ENCODE data around the gene S100PBP.

The S100PBP gene

DNA sequence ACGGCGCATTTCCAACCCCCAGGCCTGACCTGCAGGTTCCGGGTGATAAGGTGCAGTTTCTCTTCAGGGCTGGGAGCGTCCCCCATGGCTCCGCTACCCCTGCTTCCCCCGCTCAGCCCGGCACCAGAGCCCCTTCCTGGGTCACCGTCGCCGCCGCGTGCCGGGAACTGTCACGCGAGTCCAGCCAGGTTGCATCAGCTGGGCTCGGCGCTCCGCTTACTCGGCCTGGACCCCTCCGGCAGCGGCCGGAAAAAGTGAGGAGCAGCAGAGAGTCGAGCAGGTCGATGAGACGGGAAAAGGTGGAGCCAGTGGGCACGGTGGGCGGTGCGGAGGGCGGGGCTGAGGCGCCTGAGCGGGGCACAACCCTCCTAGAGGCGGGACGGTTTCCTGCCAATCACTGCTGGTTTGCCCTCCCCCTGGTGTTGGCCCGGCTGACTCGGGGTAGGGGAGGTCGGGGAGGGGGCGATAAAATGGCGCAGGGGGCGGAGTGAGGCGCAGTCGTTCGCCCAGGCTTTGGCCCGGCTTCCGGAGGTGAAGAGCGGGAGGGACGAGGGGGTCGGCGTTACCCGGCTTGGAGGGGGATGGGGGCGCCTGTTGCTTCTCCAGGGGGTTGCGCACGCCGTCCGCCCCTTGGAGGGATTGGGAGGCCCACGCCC lies at the start of gene S100PBP, which contains the start of gene YARS1:
S100PBP (plus strand) TSS at position 495 of the 656 bp plus-strand sequence. CDS start 8,447 bp downstream, outside the sequence.
YARS1 (minus strand) TSS at position 200 of the 656 bp plus-strand sequence; CDS start at position 86, 114 bp downstream.
- DNase-seq (ENCODE audit: low read depth in 3 of 3, low spot score in 1 of 3): peak; percentile 98 to 100 (median 99)

DNA sequence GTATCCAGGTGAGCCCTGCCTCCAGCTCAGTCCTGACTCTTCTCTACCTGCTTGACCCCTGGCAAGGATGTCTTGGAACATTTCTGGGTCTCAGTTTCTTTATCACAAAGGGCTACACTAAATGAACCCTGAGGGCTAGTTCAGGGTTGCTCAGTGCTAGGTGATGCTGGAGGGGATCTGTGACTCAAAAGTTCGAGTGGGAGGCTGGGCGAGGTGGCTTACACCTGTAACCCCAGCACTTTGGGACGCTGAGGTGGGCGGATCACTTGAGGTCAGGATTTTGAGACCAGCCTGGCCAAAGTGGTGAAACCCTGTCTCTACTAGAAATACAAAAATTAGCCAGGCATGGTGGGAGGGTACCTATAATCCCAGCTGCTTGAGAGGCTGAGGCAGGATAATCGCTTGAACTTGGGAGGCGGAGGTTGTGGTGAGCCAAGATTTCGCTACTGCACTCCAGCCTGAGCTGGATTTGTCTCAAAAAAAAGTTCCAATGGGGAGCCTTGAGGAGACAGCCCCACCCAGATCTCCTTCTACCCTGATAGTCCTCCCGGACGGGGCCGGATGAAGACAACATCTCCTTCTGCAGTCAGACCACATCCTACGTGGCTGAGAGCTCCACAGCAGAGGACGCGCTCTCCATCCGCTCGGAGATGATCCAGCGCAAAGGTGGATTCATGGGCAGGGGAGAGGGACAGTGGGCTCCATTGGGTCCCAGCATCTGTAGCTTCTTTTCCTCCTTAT lies 49.2 kb upstream of the S100PBP start:
- DNase-seq (ENCODE audit: low read depth in 3 of 3, low spot score in 1 of 3): no peak

DNA sequence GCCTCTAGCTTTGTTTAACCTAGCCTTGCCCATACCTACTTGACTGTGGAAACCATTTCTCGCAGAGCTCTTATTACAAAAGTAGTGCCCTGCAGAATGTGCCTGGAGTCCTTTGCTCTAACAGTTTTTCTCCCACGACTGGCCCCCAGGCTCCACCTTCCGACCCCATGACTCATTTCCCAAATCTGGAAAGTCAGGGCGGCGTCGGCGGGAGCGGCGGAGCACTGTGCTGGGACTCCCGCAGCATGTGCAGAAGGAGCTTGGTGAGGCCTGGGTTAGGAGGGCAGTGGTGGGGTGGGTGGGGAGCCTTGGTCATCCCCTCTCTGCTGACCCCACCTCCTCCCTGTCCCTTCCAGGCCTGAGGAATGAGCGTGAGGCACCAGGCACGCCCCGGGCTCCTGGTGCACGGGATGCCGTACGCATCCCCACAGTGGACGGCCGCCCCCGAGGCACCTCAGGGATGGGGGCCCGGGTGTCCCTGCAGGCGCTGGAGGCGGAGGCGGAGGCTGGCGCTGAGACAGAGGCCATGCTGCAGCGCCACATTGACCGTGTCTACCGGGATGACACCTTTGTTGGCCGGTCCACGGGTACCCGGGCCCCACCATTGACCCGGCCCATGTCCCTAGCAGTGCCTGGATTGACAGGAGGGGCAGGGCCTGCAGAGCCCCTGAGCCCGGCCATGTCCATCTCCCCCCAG lies 47.8 kb upstream of the S100PBP start:
- no peak for DNase-seq (ENCODE audit: low read depth in 3 of 3, low spot score in 1 of 3)

DNA sequence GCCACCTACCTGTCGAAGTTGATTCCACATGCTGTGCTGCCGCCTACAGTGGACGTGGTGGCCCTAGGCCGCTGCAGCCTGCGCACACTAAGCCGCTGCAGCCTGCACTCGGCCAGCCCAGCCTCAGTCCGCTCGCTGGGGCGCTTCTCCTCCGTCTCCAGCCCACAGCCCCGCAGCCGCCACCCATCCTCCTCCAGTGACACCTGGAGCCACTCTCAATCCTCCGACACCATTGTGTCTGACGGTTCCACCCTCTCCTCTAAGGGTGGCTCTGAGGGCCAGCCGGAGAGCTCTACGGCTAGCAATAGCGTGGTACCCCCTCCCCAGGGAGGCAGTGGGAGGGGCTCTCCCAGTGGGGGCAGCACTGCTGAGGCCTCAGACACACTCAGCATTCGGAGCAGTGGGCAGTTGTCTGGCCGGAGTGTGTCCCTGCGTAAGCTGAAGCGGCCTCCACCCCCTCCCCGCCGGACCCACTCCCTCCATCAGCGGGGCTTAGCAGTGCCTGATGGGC lies 47.2 kb upstream of the S100PBP start:
- DNase-seq (ENCODE audit: low read depth in 3 of 3, low spot score in 1 of 3): no peak

DNA sequence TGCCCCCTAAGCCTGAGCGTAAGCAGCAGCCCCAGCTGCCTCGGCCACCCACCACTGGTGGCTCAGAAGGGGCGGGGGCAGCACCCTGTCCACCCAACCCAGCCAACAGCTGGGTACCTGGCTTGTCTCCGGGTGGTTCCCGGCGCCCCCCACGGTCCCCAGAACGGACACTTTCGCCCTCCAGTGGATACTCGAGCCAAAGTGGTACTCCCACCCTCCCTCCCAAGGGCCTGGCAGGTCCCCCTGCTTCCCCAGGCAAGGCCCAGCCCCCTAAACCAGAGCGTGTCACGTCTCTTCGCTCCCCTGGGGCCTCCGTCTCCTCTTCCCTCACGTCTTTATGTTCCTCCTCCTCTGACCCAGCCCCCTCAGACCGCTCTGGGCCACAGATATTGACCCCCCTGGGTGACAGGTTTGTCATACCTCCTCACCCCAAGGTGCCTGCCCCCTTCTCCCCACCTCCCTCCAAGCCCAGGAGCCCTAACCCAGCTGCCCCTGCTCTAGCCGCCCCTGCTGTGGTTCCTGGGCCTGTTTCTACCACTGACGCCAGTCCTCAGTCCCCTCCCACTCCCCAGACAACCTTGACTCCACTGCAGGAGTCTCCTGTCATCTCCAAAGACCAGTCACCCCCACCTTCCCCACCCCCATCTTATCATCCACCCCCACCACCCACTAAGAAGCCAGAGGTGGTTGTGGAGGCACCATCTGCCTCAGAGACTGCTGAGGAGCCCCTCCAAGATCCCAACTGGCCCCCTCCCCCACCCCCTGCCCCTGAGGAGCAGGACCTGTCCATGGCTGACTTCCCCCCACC lies 46.5 kb upstream of the S100PBP start:
- no peak for DNase-seq (ENCODE audit: low read depth in 3 of 3, low spot score in 1 of 3)

DNA sequence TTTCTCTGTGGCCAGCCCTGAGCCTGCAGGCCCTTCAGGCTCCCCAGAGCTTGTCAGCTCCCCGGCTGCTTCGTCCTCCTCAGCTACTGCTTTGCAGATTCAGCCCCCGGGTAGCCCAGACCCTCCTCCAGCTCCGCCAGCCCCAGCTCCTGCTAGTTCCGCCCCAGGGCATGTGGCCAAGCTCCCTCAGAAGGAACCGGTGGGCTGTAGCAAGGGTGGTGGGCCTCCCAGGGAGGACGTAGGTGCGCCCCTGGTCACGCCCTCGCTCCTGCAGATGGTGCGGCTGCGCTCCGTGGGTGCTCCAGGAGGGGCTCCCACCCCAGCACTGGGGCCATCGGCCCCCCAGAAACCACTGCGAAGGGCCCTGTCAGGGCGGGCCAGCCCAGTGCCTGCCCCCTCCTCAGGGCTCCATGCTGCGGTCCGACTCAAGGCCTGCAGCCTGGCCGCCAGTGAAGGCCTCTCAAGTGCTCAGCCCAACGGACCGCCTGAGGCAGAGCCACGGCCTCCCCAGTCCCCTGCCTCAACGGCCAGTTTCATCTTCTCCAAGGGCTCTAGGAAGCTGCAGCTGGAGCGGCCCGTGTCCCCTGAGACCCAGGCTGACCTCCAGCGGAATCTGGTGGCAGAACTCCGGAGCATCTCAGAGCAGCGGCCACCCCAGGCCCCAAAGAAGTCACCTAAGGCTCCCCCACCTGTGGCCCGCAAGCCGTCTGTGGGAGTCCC lies 45.7 kb upstream of the S100PBP start:
- no peak for DNase-seq (ENCODE audit: low read depth in 3 of 3, low spot score in 1 of 3)

DNA sequence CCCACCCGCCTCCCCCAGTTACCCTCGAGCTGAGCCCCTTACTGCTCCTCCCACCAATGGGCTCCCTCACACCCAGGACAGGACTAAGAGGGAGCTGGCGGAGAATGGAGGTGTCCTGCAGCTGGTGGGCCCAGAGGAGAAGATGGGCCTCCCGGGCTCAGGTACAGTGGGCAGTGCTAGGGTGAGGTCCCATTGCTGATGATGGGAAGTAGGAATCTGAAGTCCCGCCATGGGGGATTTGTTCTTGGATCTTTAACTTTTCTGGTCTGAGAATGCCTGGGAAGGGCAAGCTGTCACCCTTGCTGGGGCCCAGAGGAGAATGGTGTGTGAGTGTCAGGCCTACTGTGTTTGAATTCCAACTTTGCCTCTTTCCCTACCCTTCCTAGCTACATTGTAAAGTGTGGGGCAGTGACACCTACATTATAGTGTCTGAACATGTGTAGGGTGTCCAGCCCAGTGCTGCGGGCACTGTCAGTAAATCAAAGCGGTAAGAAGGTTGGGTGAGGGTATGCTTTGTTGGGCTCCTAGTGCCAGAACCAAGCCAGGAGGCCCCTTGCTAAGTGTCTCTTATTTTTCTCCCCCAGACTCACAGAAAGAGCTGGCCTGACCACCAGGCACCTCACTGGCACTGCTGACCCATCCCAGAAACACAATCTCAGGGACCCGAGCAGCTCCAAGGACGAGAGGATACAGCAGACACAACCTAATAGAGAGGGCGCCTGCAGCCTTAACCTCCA lies 45.0 kb upstream of the S100PBP start:
- no peak for DNase-seq (ENCODE audit: low read depth in 3 of 3, low spot score in 1 of 3)

DNA sequence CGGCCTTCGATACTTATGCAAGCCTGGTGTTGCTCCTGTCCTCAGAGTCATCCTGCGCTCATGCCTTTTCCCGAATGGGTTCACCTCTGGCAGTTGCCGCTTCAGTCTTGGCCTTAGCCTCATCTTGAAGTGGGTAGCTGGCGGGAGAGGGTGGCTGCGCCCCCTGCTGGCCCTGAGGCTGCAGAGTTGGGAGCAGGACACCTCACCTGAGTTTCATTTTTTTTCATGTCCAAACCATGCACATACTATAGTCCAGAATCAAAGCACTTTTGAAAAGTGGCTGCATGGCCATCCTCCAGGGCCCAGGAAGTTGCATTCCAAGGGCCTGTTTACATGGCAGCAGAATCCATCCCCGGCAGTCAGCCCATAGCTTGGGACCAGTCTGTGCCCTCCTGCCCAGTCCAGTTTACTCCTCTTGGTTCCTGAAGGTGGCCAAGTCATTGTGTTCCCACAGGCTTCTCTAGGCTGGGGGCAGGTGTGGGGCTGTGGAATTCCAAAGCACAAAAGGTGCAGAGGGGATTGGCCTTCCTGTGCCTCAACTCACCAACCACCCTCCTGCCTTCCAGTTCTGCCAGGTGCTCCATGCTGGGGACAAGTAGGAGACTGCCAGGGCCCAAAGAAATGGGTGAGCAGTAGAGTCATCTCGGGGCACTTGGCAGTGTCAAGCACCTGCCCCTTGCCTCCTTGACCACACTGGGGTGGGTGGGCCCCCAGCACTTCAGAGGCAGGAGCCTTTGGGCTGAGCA lies 44.3 kb upstream of the S100PBP start:
- DNase-seq (ENCODE audit: low read depth in 3 of 3, low spot score in 1 of 3): peak in 2 of 3 donors; percentile 44 to 66

DNA sequence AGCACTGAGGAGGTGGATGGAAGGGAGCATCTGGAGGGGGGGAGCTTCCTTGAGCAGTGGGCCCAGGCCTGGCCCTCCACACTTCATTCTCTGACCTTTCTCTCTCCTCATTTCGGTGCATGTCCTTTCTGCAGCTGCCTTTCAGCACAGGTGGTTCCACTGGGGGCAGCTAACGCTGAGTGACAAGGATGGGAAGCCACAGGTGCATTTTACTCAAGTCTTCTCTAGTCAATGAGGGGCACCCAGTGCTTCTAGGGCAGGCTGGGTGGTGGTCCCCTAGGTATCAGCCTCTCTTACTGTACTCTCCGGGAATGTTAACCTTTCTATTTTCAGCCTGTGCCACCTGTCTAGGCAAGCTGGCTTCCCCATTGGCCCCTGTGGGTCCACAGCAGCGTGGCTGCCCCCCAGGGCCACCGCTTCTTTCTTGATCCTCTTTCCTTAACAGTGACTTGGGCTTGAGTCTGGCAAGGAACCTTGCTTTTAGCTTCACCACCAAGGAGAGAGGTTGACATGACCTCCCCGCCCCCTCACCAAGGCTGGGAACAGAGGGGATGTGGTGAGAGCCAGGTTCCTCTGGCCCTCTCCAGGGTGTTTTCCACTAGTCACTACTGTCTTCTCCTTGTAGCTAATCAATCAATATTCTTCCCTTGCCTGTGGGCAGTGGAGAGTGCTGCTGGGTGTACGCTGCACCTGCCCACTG lies 43.5 kb upstream of the S100PBP start:
- DNase-seq (ENCODE audit: low read depth in 3 of 3, low spot score in 1 of 3): no peak

DNA sequence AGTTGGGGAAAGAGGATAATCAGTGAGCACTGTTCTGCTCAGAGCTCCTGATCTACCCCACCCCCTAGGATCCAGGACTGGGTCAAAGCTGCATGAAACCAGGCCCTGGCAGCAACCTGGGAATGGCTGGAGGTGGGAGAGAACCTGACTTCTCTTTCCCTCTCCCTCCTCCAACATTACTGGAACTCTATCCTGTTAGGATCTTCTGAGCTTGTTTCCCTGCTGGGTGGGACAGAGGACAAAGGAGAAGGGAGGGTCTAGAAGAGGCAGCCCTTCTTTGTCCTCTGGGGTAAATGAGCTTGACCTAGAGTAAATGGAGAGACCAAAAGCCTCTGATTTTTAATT lies 43.0 kb upstream of the S100PBP start:
- DNase-seq (ENCODE audit: low read depth in 3 of 3, low spot score in 1 of 3): no peak

DNA sequence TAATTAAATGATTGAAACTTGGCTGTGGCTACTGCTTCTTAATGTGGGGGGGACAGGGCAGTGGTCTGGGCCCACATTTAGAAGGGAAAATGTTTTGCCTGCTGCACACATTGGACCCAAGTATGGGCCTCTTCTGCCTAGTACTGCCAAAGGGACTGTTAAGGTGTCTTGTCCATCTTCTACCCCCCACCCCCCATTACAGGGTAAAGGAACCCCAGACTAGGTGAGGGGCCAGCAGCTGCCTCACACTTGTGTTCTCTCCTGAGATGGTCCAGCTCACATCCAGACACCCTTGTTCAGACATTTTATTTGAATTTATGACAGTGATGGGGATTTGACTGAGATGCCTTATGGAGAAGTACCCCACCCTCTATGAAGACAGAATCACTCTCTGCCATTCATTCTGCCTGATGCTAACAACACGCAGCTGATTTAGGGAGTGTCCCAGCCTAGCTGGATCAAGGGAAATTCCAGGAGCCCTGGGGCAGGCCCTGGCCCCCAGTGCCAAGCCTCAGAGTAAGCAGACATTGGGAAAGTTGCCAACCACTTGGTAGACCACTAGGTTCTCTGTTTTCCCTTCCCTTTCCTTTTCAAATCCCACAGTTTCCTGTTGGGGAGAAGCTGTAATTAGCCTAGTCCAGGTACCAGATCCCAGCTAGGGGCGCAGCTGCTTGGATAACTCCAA lies 42.4 kb upstream of the S100PBP start:
- DNase-seq (ENCODE audit: low read depth in 3 of 3, low spot score in 1 of 3): no peak

DNA sequence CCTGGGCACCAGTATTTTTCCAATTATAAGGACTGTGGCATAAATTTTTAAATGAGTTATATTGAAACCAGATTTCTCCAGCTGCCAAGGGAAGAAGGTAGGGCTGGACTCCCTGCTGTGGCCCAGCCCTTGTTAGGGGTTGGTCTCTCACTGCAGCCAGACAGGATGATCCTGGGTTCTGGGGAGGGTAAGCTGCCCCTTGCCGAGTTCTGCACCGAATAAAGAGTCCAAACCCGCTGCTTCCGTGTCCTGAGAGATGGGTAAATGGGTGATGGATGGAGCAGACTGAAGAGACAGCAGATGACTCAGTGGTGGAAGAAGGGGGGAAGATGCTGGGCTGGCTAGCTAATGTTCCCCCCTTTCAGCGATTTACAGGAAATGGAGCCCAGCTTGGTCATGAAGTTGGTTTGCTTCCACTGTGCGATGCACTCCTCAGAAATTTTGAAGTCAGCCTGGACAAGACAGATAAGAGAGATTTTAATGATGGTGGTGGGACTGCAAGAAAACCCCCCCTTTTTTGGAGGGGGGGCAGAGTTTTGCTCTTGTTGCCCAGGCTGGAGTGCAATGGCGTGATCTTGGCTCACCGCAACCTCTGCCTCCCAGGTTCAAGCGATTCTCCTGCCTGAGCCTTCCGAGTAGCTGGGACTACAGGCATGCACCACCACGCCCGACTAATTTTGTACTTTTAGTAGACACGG lies 41.7 kb upstream of the S100PBP start:
- no peak for DNase-seq (ENCODE audit: low read depth in 3 of 3, low spot score in 1 of 3)

DNA sequence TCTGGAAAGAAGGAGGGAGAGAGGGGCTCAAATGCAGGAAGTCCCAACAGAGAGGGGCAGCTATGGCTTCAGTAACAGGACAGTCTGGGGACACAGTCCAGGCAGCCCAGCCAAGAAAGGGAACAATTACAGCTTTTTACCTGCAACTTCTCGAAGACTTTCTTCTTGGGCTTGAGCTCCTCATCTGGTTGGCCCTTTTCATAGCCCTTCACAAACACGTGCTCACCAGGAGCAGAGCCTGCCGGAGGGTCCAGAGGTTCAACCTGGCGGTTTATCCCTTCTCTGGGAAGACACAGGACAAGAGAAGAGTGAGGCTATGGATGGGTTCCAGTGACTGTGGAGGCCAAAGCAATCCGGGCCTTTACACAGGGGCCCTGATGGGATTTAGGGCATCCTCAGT lies 38.2 kb upstream of the S100PBP start:
- DNase-seq (ENCODE audit: low read depth in 3 of 3, low spot score in 1 of 3): no peak

DNA sequence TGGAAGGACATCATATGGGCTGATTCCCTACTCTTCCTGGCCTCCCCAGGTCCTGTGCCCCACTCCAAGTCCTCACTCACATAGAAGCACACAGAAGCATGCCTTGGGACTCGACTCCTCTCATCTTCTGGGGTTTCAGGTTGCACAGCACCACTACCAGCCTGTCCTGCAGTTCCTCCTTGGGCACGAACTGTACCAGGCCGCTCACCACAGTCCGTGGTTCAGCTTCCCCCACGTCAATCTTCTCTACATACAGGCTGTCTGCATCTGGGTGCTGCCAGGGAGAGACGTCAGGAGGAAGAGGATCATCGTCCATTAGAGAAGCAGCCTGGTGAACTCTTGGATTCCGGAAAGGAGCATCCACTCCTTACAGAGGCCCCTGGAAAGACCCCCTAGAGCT lies 37.4 kb upstream of the S100PBP start:
- DNase-seq (ENCODE audit: low read depth in 3 of 3, low spot score in 1 of 3): no peak

DNA sequence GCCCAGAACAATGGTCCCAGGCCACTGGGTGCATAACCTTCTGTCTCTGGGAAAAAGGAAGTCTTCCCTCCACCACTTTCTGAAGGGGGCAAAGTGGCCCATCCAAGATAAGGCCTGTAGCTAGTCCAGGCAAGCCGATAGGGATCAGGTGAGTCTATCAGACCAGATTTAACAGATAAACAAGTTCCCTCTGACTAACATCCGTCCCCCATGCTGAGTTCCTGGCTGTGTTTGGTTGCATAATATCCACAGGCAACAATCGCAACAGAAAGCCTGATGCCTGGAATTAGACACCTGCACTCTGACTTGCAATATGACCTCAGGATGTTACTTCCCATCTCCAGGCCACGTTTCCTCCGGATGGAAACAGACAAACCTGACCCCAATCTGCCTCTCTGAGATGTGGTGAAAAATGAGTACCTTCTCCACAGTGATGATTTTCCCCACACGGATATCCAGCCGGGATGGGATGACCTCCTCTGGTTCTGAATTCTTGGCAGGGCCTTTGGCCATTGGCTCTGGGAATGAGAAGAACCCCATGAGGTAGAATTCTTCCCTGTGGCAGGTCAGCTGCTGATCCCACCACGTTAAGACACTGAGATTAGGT lies 36.7 kb upstream of the S100PBP start:
- no peak for DNase-seq (ENCODE audit: low read depth in 3 of 3, low spot score in 1 of 3)

DNA sequence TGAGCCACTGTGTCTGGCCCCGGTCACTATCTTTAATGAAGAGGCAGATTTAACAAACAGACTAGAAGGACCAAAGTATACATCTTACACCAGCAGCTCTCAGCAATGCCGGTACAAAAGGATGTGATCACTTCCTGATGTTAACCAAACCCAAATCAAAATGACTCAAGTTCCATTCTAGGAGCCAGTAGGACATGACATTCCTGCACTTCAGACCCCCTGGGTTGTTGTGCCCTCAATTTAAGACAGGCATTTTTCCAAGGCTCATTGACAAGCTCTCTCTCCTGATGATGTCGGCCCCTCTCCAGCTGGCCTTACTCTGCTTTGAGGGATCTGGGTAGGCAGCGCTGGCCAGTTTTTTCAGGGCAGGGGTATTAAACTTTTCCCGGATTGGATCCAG lies 35.4 kb upstream of the S100PBP start:
- DNase-seq (ENCODE audit: low read depth in 3 of 3, low spot score in 1 of 3): no peak

DNA sequence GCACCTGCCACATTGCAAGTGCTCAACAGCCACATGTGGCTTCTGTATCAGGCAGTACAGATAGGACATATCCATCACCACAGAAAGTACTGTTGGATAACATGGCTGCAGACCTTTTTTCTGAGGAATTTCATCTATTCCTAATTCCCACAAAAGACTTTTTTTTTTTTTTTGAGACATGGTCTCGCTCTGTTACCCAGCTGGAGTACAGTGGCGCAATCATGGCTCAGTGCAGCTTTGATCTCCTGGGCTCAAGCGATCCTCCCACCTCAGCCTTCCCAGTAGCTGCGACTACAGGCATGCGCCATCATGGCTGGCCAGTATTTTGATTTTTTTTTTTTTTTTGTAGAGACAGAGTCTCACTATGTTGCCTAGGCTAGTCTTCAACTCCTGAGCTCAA lies 33.6 kb upstream of the S100PBP start:
- no peak for DNase-seq (ENCODE audit: low read depth in 3 of 3, low spot score in 1 of 3)

All from stimulated activated CD4-positive, alpha-beta T cell treated with anti-CD3 and anti-CD28 coated beads, TNF-alpha, amount 100 ng/mL, for 1 hour (primary cell).